Upper lobe of left lung (tissue), 6 donors: Measurements from ENCODE around the gene TMEM250. TPM values are rescaled to one million over a fixed set of nuclear protein-coding genes. Genes with fewer than 3 reads are reported as not detected.

Experiments used
- ATAC-seq, 2 donors: fragments of 200-7000 bp; cut with Tn5 transposase; one replicate each; pipeline ENCODE4 v1.9.1; 2022; ENCODE audit warnings: mild to moderate bottlenecking in 2 of 2, moderate library complexity in 2 of 2; ENCODE audit not compliant: low FRiP score in 2 of 2
- DNase-seq, 2 donors: peaks; one replicate each; pipeline ENCODE4 v3.0.0-alpha.2; 2019 to 2020
- H3K27ac ChIP-seq, 4 donors: fragments of 200-600 bp; sonication (generic); one replicate each; pipeline ENCODE4 v1.5.1; 2016 to 2019
- H3K27me3 ChIP-seq, 4 donors: fragments of 200-600 bp; sonication (generic); one replicate each; pipeline ENCODE4 v1.5.1; 2017 to 2019
- H3K36me3 ChIP-seq, 4 donors: fragments of 200-600 bp; sonication (generic); one replicate each; pipeline ENCODE4 v1.5.1; 2016 to 2019
- H3K4me1 ChIP-seq, 4 donors: fragments of 200-600 bp; sonication (generic); one replicate each; pipeline ENCODE4 v1.5.1; 2018 to 2019
- H3K4me3 ChIP-seq, 4 donors: fragments of 200-600 bp; sonication (generic); one replicate each; pipeline ENCODE4 v1.5.1; 2017 to 2019; ENCODE audit warnings: mild to moderate bottlenecking in 2 of 4, moderate library complexity in 1 of 4
- H3K9me3 ChIP-seq, 4 donors: fragments of 200-600 bp; sonication (generic); one replicate each; pipeline ENCODE4 v1.5.1; 2018 to 2019
- EP300 ChIP-seq, 4 donors: sonication (generic); formaldehyde crosslinking; IDR thresholded peaks; one replicate each; pipeline ENCODE4 v1.5.1; 2017; ENCODE audit warnings: antibody characterized with exemption in 4 of 4, control low read depth in 2 of 4
- POLR2A ChIP-seq, 4 donors: fragments of 450-650 bp; IDR thresholded peaks; one replicate each; pipeline ENCODE4 v1.5.1; 2016 to 2017; ENCODE audit warnings: antibody characterized with exemption in 4 of 4, mild to moderate bottlenecking in 2 of 4
- POLR2AphosphoS5 ChIP-seq, 2 donors: sonication (generic); formaldehyde crosslinking; IDR thresholded peaks; one replicate each; pipeline ENCODE4 v1.5.1; 2017; ENCODE audit warnings: antibody characterized with exemption in 2 of 2
- WGBS, 2 donors: methylation state at CpG; one replicate each; pipeline ENCODE4 v1.1.5; 2017 to 2018; 5-methylcytosine and 5-hydroxymethylcytosine counted together
- total RNA-seq, 6 donors: library from RNA; depleted of rRNA in 4 of 6; stranded (reverse); fragments of >200 nt in 4 of 6; gene quantifications; one replicate each; pipeline versions ENCODE4 v1.1.0 to v1.2.1, GENCODE V29; 2016 to 2021
- TF ChIP-seq, protein P1 (sequence below), 6 experiments: fragments of 450-650 bp in 4 of 6; fragments of 200-600 bp in 2 of 6; sonication (generic) in 2 of 6; IDR thresholded peaks; one replicate each; pipeline ENCODE4 v1.5.1; 2016 to 2019; ENCODE audit warnings: antibody characterized with exemption in 6 of 6
- donor health status: DM: no; HTN: no; CAD: no; lungs with moderate emphysema.
- donor health status: DM: no; HTN: yes; CAD: no; lungs with severe emphysema.

TMEM250 gene
- total RNA-seq, 6 donors from 2014 or later, result 37.6 to 49.6 (median 38.4) TPM

DNA sequence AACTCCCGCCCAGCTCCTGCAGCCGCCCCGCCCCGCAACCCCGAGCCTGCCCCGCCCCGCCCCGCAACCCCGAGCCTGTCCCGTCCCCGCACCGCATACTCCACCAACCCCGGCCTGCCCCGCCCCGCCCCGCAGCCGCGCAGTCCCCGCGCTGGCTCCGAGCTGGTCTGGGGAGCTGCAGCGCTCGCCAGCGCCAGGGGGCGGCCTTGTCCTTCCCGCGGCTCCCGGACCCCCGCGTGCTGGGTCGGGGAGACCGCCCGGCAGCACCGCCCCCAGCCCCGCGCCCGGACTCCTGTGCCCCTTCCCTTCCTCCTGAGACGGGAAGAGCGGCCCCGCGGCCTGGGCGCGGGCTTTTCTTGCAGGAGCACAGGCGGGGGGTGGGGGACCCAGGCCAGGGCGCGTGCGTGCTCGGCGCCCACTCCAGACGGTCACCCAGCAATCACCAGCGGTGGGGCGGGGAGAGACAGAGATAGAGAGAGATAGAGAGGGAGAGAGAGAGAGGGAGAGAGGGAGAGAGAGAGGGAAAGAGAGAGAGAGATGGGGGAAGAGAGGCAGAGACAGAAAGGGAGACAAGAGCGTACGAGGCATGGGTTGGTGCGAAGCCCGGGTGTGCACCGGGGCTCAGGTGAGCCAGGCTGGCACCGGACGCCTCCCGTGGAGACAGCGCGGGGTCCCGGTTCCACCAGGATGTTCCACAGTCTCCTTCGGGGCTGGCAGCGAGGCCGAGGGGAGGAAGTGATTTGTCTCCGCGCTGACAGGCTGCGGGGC, 14.7 kb upstream of the TMEM250 start:
- no peaks in the 10 kb centered on the region for H3K9me3 ChIP-seq
- H3K4me3 ChIP-seq, result peak overlapping the region in 3 of 4 donors; percentile 31 to 47 (median 44)
- no peak overlapping the region for H3K27ac ChIP-seq
- ATAC-seq (peak in 1 of 2 donors; percentile 39), DNase-seq (peak in 1 of 2 donors; percentile 88)
- H3K4me1 ChIP-seq, result peaks cover 13 to 33% (median 25%) of the 10 kb centered on the region in 4 donors
- H3K27me3 ChIP-seq, result peaks cover 0 to 24% (median 10%) of the 10 kb centered on the region in 4 donors
- 3 to 6% methylated on average over 22 to 38 of the region's 69 CpGs for WGBS, 2 donors
- H3K36me3 ChIP-seq, result no peaks in the 10 kb centered on the region
- no peak for TF ChIP-seq POLR2AphosphoS5 (IDR thresholded peaks at IDR 0.05)
- TF ChIP-seq, protein P1, sequence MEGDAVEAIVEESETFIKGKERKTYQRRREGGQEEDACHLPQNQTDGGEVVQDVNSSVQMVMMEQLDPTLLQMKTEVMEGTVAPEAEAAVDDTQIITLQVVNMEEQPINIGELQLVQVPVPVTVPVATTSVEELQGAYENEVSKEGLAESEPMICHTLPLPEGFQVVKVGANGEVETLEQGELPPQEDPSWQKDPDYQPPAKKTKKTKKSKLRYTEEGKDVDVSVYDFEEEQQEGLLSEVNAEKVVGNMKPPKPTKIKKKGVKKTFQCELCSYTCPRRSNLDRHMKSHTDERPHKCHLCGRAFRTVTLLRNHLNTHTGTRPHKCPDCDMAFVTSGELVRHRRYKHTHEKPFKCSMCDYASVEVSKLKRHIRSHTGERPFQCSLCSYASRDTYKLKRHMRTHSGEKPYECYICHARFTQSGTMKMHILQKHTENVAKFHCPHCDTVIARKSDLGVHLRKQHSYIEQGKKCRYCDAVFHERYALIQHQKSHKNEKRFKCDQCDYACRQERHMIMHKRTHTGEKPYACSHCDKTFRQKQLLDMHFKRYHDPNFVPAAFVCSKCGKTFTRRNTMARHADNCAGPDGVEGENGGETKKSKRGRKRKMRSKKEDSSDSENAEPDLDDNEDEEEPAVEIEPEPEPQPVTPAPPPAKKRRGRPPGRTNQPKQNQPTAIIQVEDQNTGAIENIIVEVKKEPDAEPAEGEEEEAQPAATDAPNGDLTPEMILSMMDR (IDR thresholded peaks at IDR 0.05), result peak; percentile 12 to 53 (median 32)

DNA sequence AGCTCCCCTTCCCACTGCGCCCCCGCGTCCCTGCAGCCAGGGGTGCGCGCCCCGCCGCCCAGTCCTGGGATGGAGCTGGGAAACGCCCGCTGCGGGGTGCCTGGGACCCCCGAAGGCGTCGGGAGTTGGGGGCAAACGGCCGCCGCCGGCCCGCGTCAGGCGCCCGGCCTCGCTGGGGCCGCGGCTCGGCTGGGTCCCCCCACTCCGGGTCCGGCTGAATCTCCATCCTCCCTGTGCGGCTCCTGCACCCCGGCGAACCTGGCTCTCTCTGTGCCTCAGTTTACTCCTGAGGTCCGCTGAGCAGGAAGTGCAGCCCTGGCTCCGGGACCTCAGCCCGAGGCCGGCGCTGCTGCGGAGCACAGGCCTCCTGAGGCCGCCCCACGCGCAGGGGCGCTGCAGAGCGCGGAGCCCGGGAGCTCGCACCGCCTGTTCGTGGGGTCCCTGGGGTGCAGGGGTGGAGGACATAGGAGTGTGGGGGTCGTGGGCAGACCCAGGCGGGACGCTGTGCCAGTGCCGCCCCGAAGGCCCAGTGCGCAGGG, 13.9 kb upstream of the TMEM250 start:
- H3K36me3 ChIP-seq, result no peaks in the 10 kb centered on the region
- DNase-seq, result peak in 1 of 2 donors; percentile 82
- H3K4me3 ChIP-seq, result peak overlapping the region in 3 of 4 donors; percentile 31 to 47 (median 44)
- no peaks in the 10 kb centered on the region for H3K9me3 ChIP-seq
- TF ChIP-seq POLR2AphosphoS5 (IDR thresholded peaks at IDR 0.05) (no peak), POLR2A (IDR thresholded peaks at IDR 0.05) (no peak), EP300 (IDR thresholded peaks at IDR 0.05) (no peak)
- TF ChIP-seq, protein P1 (IDR thresholded peaks at IDR 0.05), result no peak
- ATAC-seq, result no peak
- no peak overlapping the region for H3K27ac ChIP-seq
- H3K4me1 ChIP-seq, result peaks cover 13 to 33% (median 25%) of the 10 kb centered on the region in 4 donors
- peaks cover 0 to 24% (median 10%) of the 10 kb centered on the region in 4 donors for H3K27me3 ChIP-seq
- WGBS, 2 donors, result 15% methylated on average over 48 of the region's 52 CpGs; no CpG with 5 or more reads in 1 of the 2 donors

DNA sequence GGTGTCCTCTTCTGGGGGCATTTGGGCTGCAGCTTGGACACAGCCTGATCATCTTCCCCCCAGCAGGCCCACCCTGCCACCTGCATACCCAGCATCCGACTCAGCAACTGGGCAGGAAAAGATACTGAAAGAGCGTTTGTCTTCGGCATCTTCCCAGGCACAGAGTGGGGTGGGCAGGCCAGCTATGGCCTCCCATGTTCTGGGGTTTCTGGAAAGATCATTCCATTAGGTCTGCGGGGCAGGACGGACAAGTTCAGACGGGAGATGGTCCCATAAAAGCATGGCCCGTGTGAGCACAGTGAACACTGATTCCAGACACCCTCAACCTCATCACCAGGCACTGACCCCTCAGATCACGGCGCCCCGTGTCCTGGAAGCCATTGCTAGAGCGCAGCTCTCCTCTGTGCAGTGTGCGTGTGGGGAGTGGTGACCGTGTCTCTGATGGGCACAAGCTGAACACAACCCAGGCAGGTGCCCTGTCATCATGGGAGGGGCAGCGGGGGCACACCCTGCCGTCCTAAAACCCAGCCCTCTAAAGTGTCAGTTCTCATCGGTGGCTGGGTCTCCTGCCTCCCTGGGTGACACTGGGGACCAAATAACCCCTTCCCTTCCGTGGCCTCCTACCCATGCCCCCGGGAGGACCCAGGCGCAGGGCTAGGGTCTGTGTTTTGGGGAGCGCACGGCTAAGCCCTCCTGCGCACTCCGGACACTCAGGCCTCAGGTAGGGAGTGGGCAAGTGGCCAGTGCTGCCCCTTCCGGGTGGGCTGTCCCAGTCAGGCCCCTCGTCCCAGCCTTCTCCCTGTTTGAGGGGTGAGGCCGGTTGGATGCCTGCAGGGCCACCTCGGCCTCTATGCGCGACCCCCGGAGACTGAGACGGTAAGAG, 13.2 kb upstream of the TMEM250 start:
- H3K9me3 ChIP-seq, result no peaks in the 10 kb centered on the region
- peaks cover 13 to 33% (median 25%) of the 10 kb centered on the region in 4 donors for H3K4me1 ChIP-seq
- 59 to 62% methylated on average over 14 to 31 of the region's 31 CpGs for WGBS, 2 donors
- no peak for DNase-seq
- TF ChIP-seq EP300 (IDR thresholded peaks at IDR 0.05), result no peak
- no peak for TF ChIP-seq POLR2A (IDR thresholded peaks at IDR 0.05)
- no peak overlapping the region for H3K4me3 ChIP-seq
- ATAC-seq, result no peak
- peaks cover 0 to 24% (median 10%) of the 10 kb centered on the region in 4 donors for H3K27me3 ChIP-seq
- H3K36me3 ChIP-seq, result no peaks in the 10 kb centered on the region
- peak overlapping the region in 1 of 4 donors; percentile 49 for H3K27ac ChIP-seq

DNA sequence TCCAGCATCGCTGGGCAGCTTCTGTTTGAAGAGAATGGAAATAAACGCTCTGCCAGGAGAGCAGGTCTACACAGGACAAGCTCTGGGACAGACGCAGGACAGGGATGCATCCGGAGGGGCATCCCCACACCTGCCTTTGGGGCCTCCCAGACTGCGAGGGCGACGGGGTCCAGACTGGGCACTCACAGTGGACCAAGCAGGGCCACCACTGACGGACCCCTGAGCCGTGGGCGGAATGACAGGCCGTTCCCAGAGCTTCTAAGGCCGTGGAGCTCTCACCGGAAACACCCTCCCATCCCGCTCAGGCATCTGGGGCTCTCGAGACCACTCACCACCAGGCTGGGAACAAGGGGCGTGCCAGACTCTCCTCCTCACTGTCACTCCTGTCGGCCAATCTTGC, 10.5 kb upstream of the TMEM250 start:
- ATAC-seq (no peak), DNase-seq (peak in 1 of 2 donors; percentile 60)
- TF ChIP-seq EP300 (IDR thresholded peaks at IDR 0.05), result no peak
- TF ChIP-seq POLR2AphosphoS5 (IDR thresholded peaks at IDR 0.05), result no peak
- no peak for TF ChIP-seq POLR2A (IDR thresholded peaks at IDR 0.05)
- TF ChIP-seq, protein P1 (IDR thresholded peaks at IDR 0.05), result no peak
- Histone ChIP-seq H3K36me3 (no peaks in the 10 kb centered on the region), H3K4me1 (peaks cover 13 to 33% (median 25%) of the 10 kb centered on the region in 4 donors), H3K9me3 (no peaks in the 10 kb centered on the region), H3K27me3 (peaks cover 0 to 18% (median 10%) of the 10 kb centered on the region in 4 donors), H3K4me3 (no peak overlapping the region), H3K27ac (no peak overlapping the region)
- WGBS, 2 donors, result 71 to 72% methylated on average over 14 to 17 of the region's 17 CpGs

DNA sequence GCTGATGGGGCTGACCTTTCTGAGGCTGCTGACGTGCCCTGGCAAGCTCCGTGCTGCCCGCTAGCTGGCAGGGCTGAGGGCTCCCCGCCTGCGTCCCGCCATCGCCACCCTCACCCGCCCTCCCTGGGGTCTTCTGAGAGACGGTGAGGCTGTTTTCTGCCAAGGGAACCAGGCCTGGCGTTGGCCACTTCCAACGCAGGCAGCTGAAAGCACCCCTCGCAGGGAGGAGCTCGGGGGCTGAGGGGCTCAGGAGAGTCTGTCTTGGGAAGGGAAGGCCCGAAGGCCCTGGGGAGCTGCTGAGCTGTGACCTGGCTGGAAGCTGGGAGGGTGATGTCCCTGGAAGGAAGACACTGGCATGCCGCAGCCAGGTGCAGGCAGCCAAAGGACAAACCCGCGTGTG, 9.8 kb upstream of the TMEM250 start:
- H3K9me3 ChIP-seq, result no peaks in the 10 kb centered on the region
- ATAC-seq (no peak), DNase-seq (peak in 1 of 2 donors; percentile 56)
- TF ChIP-seq EP300 (IDR thresholded peaks at IDR 0.05) (no peak), POLR2A (IDR thresholded peaks at IDR 0.05) (no peak), POLR2AphosphoS5 (IDR thresholded peaks at IDR 0.05) (no peak)
- TF ChIP-seq, protein P1 (IDR thresholded peaks at IDR 0.05), result no peak
- H3K27ac ChIP-seq, result no peak overlapping the region
- WGBS, 2 donors, result 81 to 86% methylated on average over 17 of the region's 17 CpGs
- H3K4me3 ChIP-seq, result no peak overlapping the region
- no peaks in the 10 kb centered on the region for H3K36me3 ChIP-seq
- peaks cover 0 to 11% (median 7%) of the 10 kb centered on the region in 4 donors for H3K27me3 ChIP-seq
- H3K4me1 ChIP-seq, result peaks cover 10 to 27% (median 21%) of the 10 kb centered on the region in 4 donors
